Neuronal stem cell (in vitro differentiated cells): Measurements from ENCODE around the gene RHOA.

ENCODE experiments used
- DNase-seq: peaks from one replicate; pipeline ENCODE4 v3.0.0-alpha.2; 2013; ENCODE audit warnings: low spot score
- H2AFZ ChIP-seq: one replicate; pipeline ENCODE4 v1.6.1; 2013; ENCODE audit warnings: mild to moderate bottlenecking, low read length, inconsistent platforms
- H2AK5ac ChIP-seq: 2 replicates; pipeline ENCODE4 v1.6.1; 2013; ENCODE audit warnings: low read depth, mild to moderate bottlenecking, inconsistent platforms, low read length, moderate library complexity, mixed read lengths
- H2BK120ac ChIP-seq: 2 replicates; pipeline ENCODE4 v1.6.1; 2013; ENCODE audit warnings: low read depth, mild to moderate bottlenecking, inconsistent platforms, low read length, moderate library complexity, mixed read lengths
- H2BK12ac ChIP-seq: one replicate; pipeline ENCODE4 v1.6.1; 2013; ENCODE audit warnings: low read length, inconsistent platforms
- H2BK15ac ChIP-seq: 2 replicates; pipeline ENCODE4 v1.6.1; 2013; ENCODE audit warnings: mild to moderate bottlenecking, low read length, inconsistent platforms, mixed read lengths
- H2BK5ac ChIP-seq: one replicate; pipeline ENCODE4 v1.6.1; 2013; ENCODE audit warnings: inconsistent platforms, mild to moderate bottlenecking, low read length, moderate library complexity
- H3K14ac ChIP-seq: one replicate; pipeline ENCODE4 v1.6.1; 2013; ENCODE audit warnings: low read length, inconsistent platforms
- H3K18ac ChIP-seq: 2 replicates; pipeline ENCODE4 v1.6.1; 2013; ENCODE audit warnings: low read length, inconsistent platforms
- H3K23ac ChIP-seq: 2 replicates; pipeline ENCODE4 v1.6.1; 2013; ENCODE audit warnings: low read depth, mild to moderate bottlenecking, mixed read lengths, low read length, inconsistent platforms; ENCODE audit not compliant: poor library complexity
- H3K27ac ChIP-seq: replicated peaks from 3 replicates; pipeline ENCODE4 v1.5.1; 2013; ENCODE audit warnings: low read length, inconsistent platforms
- H3K27me3 ChIP-seq, 3 experiments: 2 replicates each; pipeline ENCODE4 v1.6.1; 2013; ENCODE audit warnings: low read length in 3 of 3, mild to moderate bottlenecking in 2 of 3, inconsistent platforms in 1 of 3, low read depth in 1 of 3, mixed read lengths in 1 of 3, moderate library complexity in 1 of 3; ENCODE audit not compliant: control insufficient read depth in 3 of 3, insufficient read depth in 3 of 3
- H3K36me3 ChIP-seq, 2 donors: replicated peaks in 1 of 2; 2 replicates each; pipeline ENCODE4 v1.6.1; 2013; ENCODE audit warnings: low read length in 2 of 2; ENCODE audit not compliant: control insufficient read depth in 2 of 2, insufficient read depth in 2 of 2
- H3K4ac ChIP-seq: 2 replicates; pipeline ENCODE4 v1.6.1; 2013; ENCODE audit warnings: inconsistent platforms, mild to moderate bottlenecking, low read length, moderate library complexity
- H3K4me1 ChIP-seq, 2 donors: 1 replicate in 1 of 2; 2 replicates in 1 of 2; pipeline ENCODE4 v1.6.1; 2013; ENCODE audit warnings: low read length in 2 of 2, low read depth in 1 of 2; ENCODE audit not compliant: control insufficient read depth in 2 of 2, insufficient read depth in 1 of 2
- H3K4me2 ChIP-seq: one replicate; pipeline ENCODE4 v1.6.1; 2013; ENCODE audit warnings: mild to moderate bottlenecking, low read length, inconsistent platforms; ENCODE audit not compliant: insufficient read depth, poor library complexity, severe bottlenecking
- H3K4me3 ChIP-seq, 2 donors: 2 replicates each; pipeline ENCODE4 v1.5.1; 2013; ENCODE audit warnings: low read length in 2 of 2, mild to moderate bottlenecking in 2 of 2, inconsistent platforms in 1 of 2, moderate library complexity in 1 of 2
- H3K79me1 ChIP-seq: one replicate; pipeline ENCODE4 v1.6.1; 2013; ENCODE audit warnings: low read depth, mild to moderate bottlenecking, inconsistent platforms, low read length, moderate library complexity
- H3K9ac ChIP-seq: one replicate; pipeline ENCODE4 v1.6.1; 2013; ENCODE audit warnings: mild to moderate bottlenecking, low read depth, low read length, inconsistent platforms; ENCODE audit not compliant: poor library complexity
- H3K9me3 ChIP-seq, 2 donors: replicated peaks in 1 of 2; 2 replicates each; pipeline versions ENCODE3 to v1.6.1; 2013; ENCODE audit warnings: low read length in 2 of 2, mild to moderate bottlenecking in 2 of 2, inconsistent platforms in 1 of 2, low read depth in 1 of 2, mixed read lengths in 1 of 2, moderate library complexity in 1 of 2; ENCODE audit not compliant: control insufficient read depth in 2 of 2, insufficient read depth in 1 of 2
- H4K8ac ChIP-seq: one replicate; pipeline ENCODE4 v1.6.1; 2013; ENCODE audit warnings: low read depth, mild to moderate bottlenecking, inconsistent platforms, low read length, moderate library complexity
- H4K91ac ChIP-seq: one replicate; pipeline ENCODE4 v1.6.1; 2013; ENCODE audit warnings: low read length, low read depth, mild to moderate bottlenecking, inconsistent platforms; ENCODE audit not compliant: poor library complexity
- WGBS, 2 donors: extraction: QIAGEN DNeasy Blood & Tissue Kit; methylation state at CpG; one replicate each; pipeline ENCODE4 v1.1.7; 2013; ENCODE audit warnings: missing lambda C conversion rate in 2 of 2, mixed read lengths in 1 of 2; ENCODE audit not compliant: insufficient read length in 2 of 2, insufficient replicate concordance in 1 of 2; ENCODE audit errors: extremely low coverage in 2 of 2; 5-methylcytosine and 5-hydroxymethylcytosine counted together

Gene RHOA

DNA sequence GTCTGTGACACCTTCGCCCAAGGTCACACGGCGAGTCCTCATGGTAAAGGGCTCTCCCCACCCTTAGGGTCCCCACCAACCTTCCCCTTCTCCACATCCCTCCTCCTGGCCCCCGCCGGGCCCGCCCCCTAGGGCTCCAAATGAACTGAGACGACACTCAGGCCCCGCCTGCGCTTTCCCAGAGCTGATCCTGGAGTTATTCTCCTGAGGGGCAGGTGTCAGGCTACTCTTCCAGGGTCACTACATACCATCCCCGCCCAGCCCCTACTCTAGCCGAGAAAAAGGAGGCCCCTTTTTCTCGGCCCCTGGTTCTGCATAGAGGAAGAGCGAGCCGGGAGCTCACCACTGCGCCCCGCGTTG is 72.2 kb downstream of the RHOA start:
- Histone ChIP-seq H3K4me1 (peaks cover 2 to 5% of the 10 kb centered on the region in 2 donors), H3K4ac (no peak overlapping the region), H3K79me1 (no peaks in the 10 kb centered on the region), H3K36me3 (peaks cover 5 to 21% of the 10 kb centered on the region in 2 donors), H2BK5ac (peak overlapping the region; percentile 93), H2BK120ac (peak overlapping the region; percentile 34), H3K9me3 (no peaks in the 10 kb centered on the region), H3K23ac (peak overlapping the region; percentile 45), H4K91ac (no peak overlapping the region), H3K14ac (no peak overlapping the region), H2AFZ (peak overlapping the region; percentile 91), H3K4me3 (peak overlapping the region; percentile 62 to 87), H2AK5ac (no peak overlapping the region), H3K18ac (peak overlapping the region; percentile 84), H3K4me2 (peak overlapping the region; percentile 58), H2BK12ac (no peak overlapping the region), H3K27me3 (no peaks in the 10 kb centered on the region), H3K9ac (peak overlapping the region; percentile 78), H4K8ac (peak overlapping the region; percentile 66), H2BK15ac (peak overlapping the region; percentile 54), H3K27ac (peak overlapping the region; percentile 95)
- DNase-seq: no peak
- WGBS, 2 donors: no CpG with 5 or more reads among the region's 17 CpGs

DNA sequence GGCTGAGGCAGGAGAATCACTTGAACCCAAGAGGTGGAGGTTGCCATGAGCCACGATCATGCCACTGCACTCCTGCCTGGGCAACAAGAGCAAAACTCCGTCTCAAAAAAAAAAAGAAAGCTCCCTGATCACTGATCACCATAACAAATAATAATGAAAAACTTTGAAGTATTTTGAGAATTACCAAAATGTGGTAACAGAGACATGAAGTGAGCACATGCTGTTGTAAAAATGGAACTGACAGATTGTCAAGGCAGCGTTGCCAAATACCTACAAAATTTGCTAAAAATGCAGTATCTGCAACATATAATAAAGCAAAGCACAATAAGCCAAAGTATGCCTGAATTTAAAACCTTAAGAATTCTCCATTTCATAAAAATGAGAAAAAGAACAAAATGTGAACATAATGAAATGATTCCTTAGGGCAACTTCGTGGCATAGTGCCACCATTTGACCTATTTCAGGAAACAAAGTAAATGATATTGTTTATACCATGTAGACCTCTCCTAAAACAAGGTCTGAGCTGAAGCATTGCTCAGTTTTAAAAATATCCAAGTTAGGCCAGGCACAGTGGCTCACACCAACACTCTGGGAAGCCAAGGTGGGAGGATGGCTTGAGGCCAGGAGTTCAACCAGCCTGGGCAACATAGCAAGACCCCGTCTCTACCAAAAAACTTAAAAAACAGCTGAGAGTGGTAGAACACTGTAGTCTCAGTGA is 77.7 kb downstream of the RHOA start:
- Histone ChIP-seq H3K9me3 (no peaks in the 10 kb centered on the region), H4K8ac (no peak overlapping the region), H2BK5ac (no peak overlapping the region), H3K79me1 (no peaks in the 10 kb centered on the region), H3K27me3 (no peaks in the 10 kb centered on the region), H3K4ac (no peak overlapping the region), H3K4me1 (no peaks in the 10 kb centered on the region), H3K36me3 (peaks cover 12 to 70% of the 10 kb centered on the region in 2 donors), H3K4me2 (no peak overlapping the region), H2AK5ac (no peak overlapping the region), H2BK120ac (no peak overlapping the region), H3K18ac (no peak overlapping the region), H2BK12ac (no peak overlapping the region), H4K91ac (no peak overlapping the region), H2AFZ (no peak overlapping the region), H3K4me3 (no peak overlapping the region), H3K27ac (no peak overlapping the region), H3K14ac (no peak overlapping the region), H3K9ac (no peak overlapping the region), H2BK15ac (no peak overlapping the region), H3K23ac (no peak overlapping the region)
- no CpG with 5 or more reads among the region's 5 CpGs for WGBS, 2 donors
- no peak for DNase-seq

DNA sequence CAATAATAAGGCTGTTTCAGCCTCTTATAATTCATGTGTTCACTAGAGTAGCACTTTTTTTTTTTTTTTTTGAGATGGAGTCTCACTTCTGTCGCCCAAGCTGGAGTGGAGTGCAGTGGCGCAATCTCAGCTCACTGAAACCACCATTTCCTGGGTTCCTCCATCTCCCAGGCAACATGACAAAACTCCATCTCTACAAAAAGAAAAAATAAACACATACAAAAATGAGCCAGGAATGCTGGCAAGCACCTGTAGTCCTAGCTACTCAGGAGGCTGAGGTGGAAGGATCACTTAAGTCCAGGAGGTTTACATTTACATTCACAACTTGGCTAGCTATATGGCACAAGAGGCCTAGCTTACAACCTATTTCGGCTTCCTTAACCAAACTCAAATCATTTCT is 78.7 kb downstream of the RHOA start:
- Histone ChIP-seq H3K23ac (no peak overlapping the region), H3K79me1 (no peaks in the 10 kb centered on the region), H3K4me2 (no peak overlapping the region), H3K4ac (no peak overlapping the region), H3K14ac (no peak overlapping the region), H4K8ac (no peak overlapping the region), H3K18ac (no peak overlapping the region), H3K4me1 (no peaks in the 10 kb centered on the region), H2BK120ac (no peak overlapping the region), H2BK15ac (no peak overlapping the region), H3K9ac (no peak overlapping the region), H3K27me3 (no peaks in the 10 kb centered on the region), H2AK5ac (no peak overlapping the region), H3K9me3 (no peaks in the 10 kb centered on the region), H2BK12ac (no peak overlapping the region), H3K27ac (no peak overlapping the region), H2AFZ (no peak overlapping the region), H3K4me3 (no peak overlapping the region), H2BK5ac (no peak overlapping the region), H3K36me3 (peaks cover 12 to 75% of the 10 kb centered on the region in 2 donors), H4K91ac (no peak overlapping the region)
- no peak for DNase-seq
- WGBS, 2 donors: no CpG with 5 or more reads among the region's 3 CpGs

- no CpG with 5 or more reads among the region's 4 CpGs for WGBS, 2 donors
- H3K4ac ChIP-seq: no peak overlapping the region
- no peak overlapping the region for H4K91ac ChIP-seq
- H3K27me3 ChIP-seq: no peaks in the 10 kb centered on the region
- H2BK15ac ChIP-seq: no peak overlapping the region
- H3K14ac ChIP-seq: no peak overlapping the region
- peaks cover 24 to 87% of the 10 kb centered on the region in 2 donors for H3K36me3 ChIP-seq
- no peaks in the 10 kb centered on the region for H3K9me3 ChIP-seq
- H2AK5ac ChIP-seq: no peak overlapping the region
- H2BK120ac ChIP-seq: no peak overlapping the region
- no peak overlapping the region for H2BK5ac ChIP-seq
- H3K79me1 ChIP-seq: no peaks in the 10 kb centered on the region
- no peak overlapping the region for H2BK12ac ChIP-seq
- H3K18ac ChIP-seq: no peak overlapping the region
- no peak overlapping the region for H3K4me2 ChIP-seq
- no peak overlapping the region for H4K8ac ChIP-seq
- no peak overlapping the region for H3K9ac ChIP-seq
- no peak overlapping the region for H3K23ac ChIP-seq
- H3K4me3 ChIP-seq: no peak overlapping the region
- no peak for DNase-seq
- H2AFZ ChIP-seq: no peak overlapping the region
- H3K4me1 ChIP-seq: no peaks in the 10 kb centered on the region
- H3K27ac ChIP-seq: no peak overlapping the region
Observed at GRCh38 chr3:49329186-49329585, 82.6 kb downstream of the RHOA start.
